ENCODE results near the gene SUSD2.
A peak's percentile ranks its signal among the peaks of the same experiment; 100 is the strongest.
"Not testable (repeated sequence)": the region's sequence is repeated elsewhere in the genome, so short reads cannot be mapped to it uniquely, and the experiment has no call there.

SUSD2 gene

GRCh38 chr22:24181996-24182899 is 961 bp downstream of the SUSD2 start:
- no peak for TF ChIP-seq EZH2phosphoT487 (IDR thresholded peaks at IDR 0.05; ENCODE audit: borderline replicate concordance, low read length)
- TF ChIP-seq, protein P1, sequence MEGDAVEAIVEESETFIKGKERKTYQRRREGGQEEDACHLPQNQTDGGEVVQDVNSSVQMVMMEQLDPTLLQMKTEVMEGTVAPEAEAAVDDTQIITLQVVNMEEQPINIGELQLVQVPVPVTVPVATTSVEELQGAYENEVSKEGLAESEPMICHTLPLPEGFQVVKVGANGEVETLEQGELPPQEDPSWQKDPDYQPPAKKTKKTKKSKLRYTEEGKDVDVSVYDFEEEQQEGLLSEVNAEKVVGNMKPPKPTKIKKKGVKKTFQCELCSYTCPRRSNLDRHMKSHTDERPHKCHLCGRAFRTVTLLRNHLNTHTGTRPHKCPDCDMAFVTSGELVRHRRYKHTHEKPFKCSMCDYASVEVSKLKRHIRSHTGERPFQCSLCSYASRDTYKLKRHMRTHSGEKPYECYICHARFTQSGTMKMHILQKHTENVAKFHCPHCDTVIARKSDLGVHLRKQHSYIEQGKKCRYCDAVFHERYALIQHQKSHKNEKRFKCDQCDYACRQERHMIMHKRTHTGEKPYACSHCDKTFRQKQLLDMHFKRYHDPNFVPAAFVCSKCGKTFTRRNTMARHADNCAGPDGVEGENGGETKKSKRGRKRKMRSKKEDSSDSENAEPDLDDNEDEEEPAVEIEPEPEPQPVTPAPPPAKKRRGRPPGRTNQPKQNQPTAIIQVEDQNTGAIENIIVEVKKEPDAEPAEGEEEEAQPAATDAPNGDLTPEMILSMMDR (IDR thresholded peaks at IDR 0.05; ENCODE audit: low read depth, low read length, poor library complexity, severe bottlenecking) = peak; percentile 17
- Histone ChIP-seq H3K4me3 (ENCODE audit: low read length) (no peak overlapping the region), H4K20me1 (ENCODE audit: control insufficient read depth, insufficient read depth, low read depth, low read length) (no peaks in the 10 kb centered on the region; the same call in 1 of the 2 replicates), H3K4me2 (ENCODE audit: low read length) (no peak overlapping the region), H3K9me2 (replicated peaks; ENCODE audit: control insufficient read depth, low read length) (no peaks in the 10 kb centered on the region), H3K9me3 (ENCODE audit: control insufficient read depth, insufficient read depth, low read length) (no peaks in the 10 kb centered on the region), H3K27me3 (ENCODE audit: control insufficient read depth, low read length) (no peaks in the 10 kb centered on the region), H3K36me3 (ENCODE audit: control insufficient read depth, low read length) (no peaks in the 10 kb centered on the region; the same call in 1 of the 2 replicates), H3K79me2 (ENCODE audit: control insufficient read depth, low read length) (no peaks in the 10 kb centered on the region), H3K4me1 (ENCODE audit: control insufficient read depth, low read length) (no peaks in the 10 kb centered on the region), H3F3A (ENCODE audit: control insufficient read depth, insufficient read depth) (no peaks in the 10 kb centered on the region), H3K27ac (ENCODE audit: low read depth, low read length) (no peak overlapping the region)

GRCh38 chr22:24182900-24183246 is 1.6 kb downstream of the SUSD2 start:
- not testable (repeated sequence) for H3K79me2 ChIP-seq (ENCODE audit: control insufficient read depth, low read length)

DNA sequence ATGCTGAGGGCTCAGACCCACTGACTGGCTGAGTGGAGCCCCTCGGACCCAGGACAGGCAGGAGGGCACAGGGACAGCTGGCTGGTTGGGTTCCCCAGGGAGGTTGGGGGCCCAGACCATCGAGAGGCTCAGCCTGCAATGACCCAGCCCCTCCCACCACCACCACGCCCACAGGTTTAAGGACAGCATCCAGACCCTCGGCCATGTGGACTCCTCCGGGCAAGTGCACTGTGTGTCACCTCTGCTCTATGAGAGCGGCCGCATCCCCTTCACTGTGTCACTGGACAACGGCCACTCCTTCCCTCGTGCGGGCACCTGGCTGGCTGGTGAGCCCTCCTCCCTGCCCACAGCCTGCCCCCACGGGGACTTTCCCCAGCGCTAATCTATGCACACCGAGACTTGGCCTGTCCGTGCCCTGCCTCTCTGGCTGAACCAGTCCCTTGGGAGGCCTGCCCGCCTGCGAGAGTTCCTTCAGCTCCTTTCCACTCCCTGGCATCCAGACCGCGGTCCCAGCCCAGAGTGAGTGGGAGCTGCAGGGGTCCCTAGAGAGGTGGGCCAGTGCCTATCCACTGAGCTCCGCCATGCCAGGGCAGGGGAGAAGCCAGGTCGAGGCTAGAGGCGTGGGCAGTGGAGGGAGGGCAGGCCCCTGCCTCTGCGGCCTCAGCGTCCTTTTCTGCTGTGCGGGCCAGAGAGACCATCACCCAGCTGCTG is 2.2 kb downstream of the SUSD2 start:
- no peak overlapping the region for H3K4me2 ChIP-seq (ENCODE audit: low read length)
- TF ChIP-seq EZH2phosphoT487 (IDR thresholded peaks at IDR 0.05; ENCODE audit: borderline replicate concordance, low read length) = no peak
- TF ChIP-seq, protein P1 (IDR thresholded peaks at IDR 0.05; ENCODE audit: low read depth, low read length, poor library complexity, severe bottlenecking) = no peak

More at GRCh38 chr22:24182900-24183246, 1.6 kb downstream of the SUSD2 start:
- not testable (repeated sequence) for H3K4me1 ChIP-seq (ENCODE audit: control insufficient read depth, low read length); H3K4me3 ChIP-seq (ENCODE audit: low read length); H3K4me2 ChIP-seq (ENCODE audit: low read length); H3K27ac ChIP-seq (ENCODE audit: low read depth, low read length); H4K20me1 ChIP-seq (ENCODE audit: control insufficient read depth, insufficient read depth, low read depth, low read length); H3K9me2 ChIP-seq (replicated peaks; ENCODE audit: control insufficient read depth, low read length); H3K27me3 ChIP-seq (ENCODE audit: control insufficient read depth, low read length); H3K36me3 ChIP-seq (ENCODE audit: control insufficient read depth, low read length); H3F3A ChIP-seq (ENCODE audit: control insufficient read depth, insufficient read depth); H3K9me3 ChIP-seq (ENCODE audit: control insufficient read depth, insufficient read depth, low read length)

More for the DNA sequence above, 2.2 kb downstream of the SUSD2 start:
- Histone ChIP-seq H3K9me2 (replicated peaks; ENCODE audit: control insufficient read depth, low read length) (no peaks in the 10 kb centered on the region), H3K27me3 (ENCODE audit: control insufficient read depth, low read length) (no peaks in the 10 kb centered on the region), H3K27ac (ENCODE audit: low read depth, low read length) (no peak overlapping the region), H3K9me3 (ENCODE audit: control insufficient read depth, insufficient read depth, low read length) (no peaks in the 10 kb centered on the region), H4K20me1 (ENCODE audit: control insufficient read depth, insufficient read depth, low read depth, low read length) (no peaks in the 10 kb centered on the region; the same call in 1 of the 2 replicates), H3K4me1 (ENCODE audit: control insufficient read depth, low read length) (no peaks in the 10 kb centered on the region), H3F3A (ENCODE audit: control insufficient read depth, insufficient read depth) (no peaks in the 10 kb centered on the region), H3K4me3 (ENCODE audit: low read length) (no peak overlapping the region), H3K36me3 (ENCODE audit: control insufficient read depth, low read length) (no peaks in the 10 kb centered on the region), H3K79me2 (ENCODE audit: control insufficient read depth, low read length) (no peaks in the 10 kb centered on the region)
